ENCODE data around the gene SUPT7L. TPM values are rescaled to one million over a fixed set of nuclear protein-coding genes. Genes with fewer than 3 reads are reported as not detected.

The SUPT7L gene
- total and polyA plus RNA-seq, 2 of the 13 experiments (the other 11 are each of a cell fraction or from before 2014, with no cell fraction given), result 32.9 to 77.5 TPM

- TF ChIP-seq ELF4 (CRISPR knock-in tag; IDR thresholded peaks at IDR 0.05; ENCODE audit: borderline replicate concordance), result 0 out of 2 replicates have a peak, but pooled peaks have one; percentile 53
- TF ChIP-seq FOXK1 (CRISPR knock-in tag; IDR thresholded peaks at IDR 0.05; ENCODE audit: borderline replicate concordance, low read depth), result peak; percentile 94
- peak; percentile 60; the same call in 1 of the 2 replicates for TF ChIP-seq CBX5 (CRISPR knock-in tag; IDR thresholded peaks at IDR 0.05; ENCODE audit: borderline replicate concordance)
- TF ChIP-seq CC2D1A (CRISPR knock-in tag; IDR thresholded peaks at IDR 0.05), result no peak
- no peak for TF ChIP-seq ZNF562 (CRISPR knock-in tag; IDR thresholded peaks at IDR 0.05; ENCODE audit: borderline replicate concordance)
- TF ChIP-seq SNAI1 (CRISPR knock-in tag; IDR thresholded peaks at IDR 0.05; ENCODE audit: borderline replicate concordance), result 0 out of 2 replicates have a peak, but pooled peaks have one; percentile 84
- TF ChIP-seq BRD4 (CRISPR knock-in tag; IDR thresholded peaks at IDR 0.05), result peak; percentile 81
- TF ChIP-seq PRDM10 (CRISPR knock-in tag; IDR thresholded peaks at IDR 0.05; ENCODE audit: low read depth), result no peak
- 0 out of 2 replicates have a peak, but pooled peaks have one; percentile 38 for TF ChIP-seq ZNF292 (CRISPR knock-in tag; IDR thresholded peaks at IDR 0.05; ENCODE audit: borderline replicate concordance, low read depth)
- no peak for TF ChIP-seq PHB2 (IDR thresholded peaks at IDR 0.05; ENCODE audit: partially characterized antibody)
- peak; percentile 54 for TF ChIP-seq RARA (CRISPR knock-in tag; IDR thresholded peaks at IDR 0.05)
- no peak for TF ChIP-seq ZKSCAN5 (CRISPR knock-in tag; IDR thresholded peaks at IDR 0.05)
- 0 out of 2 replicates have a peak, but pooled peaks have one; percentile 24 for TF ChIP-seq DZIP1 (CRISPR knock-in tag; IDR thresholded peaks at IDR 0.05)
- 0 out of 2 replicates have a peak, but pooled peaks have one; percentile 20 for TF ChIP-seq TFAP4 (IDR thresholded peaks at IDR 0.05; ENCODE audit: borderline replicate concordance, low read depth)
- no peak for TF ChIP-seq ZNF260 (CRISPR knock-in tag; IDR thresholded peaks at IDR 0.05; ENCODE audit: borderline replicate concordance, low read depth)
- 0 out of 2 replicates have a peak, but pooled peaks have one; percentile 23 for TF ChIP-seq ZNF138 (CRISPR knock-in tag; IDR thresholded peaks at IDR 0.05; ENCODE audit: low read depth)
- TF ChIP-seq ZMYM4 (CRISPR knock-in tag; IDR thresholded peaks at IDR 0.05), result peak; percentile 76
- TF ChIP-seq TAF1 (CRISPR knock-in tag; IDR thresholded peaks at IDR 0.05), result peak; percentile 98
- no peak for TF ChIP-seq ZNF317 (CRISPR knock-in tag; IDR thresholded peaks at IDR 0.05)
- TF ChIP-seq ZSCAN21 (CRISPR knock-in tag; IDR thresholded peaks at IDR 0.05; ENCODE audit: borderline replicate concordance), result no peak
- no peak for TF ChIP-seq ZNF10 (CRISPR knock-in tag; IDR thresholded peaks at IDR 0.05; ENCODE audit: borderline replicate concordance, low read depth)
Observed at GRCh38 chr2:27628767-27629709, 34.4 kb downstream of the SUPT7L start, which contains the start of the genes CCDC121 and GPN1 (continued).
